Tibial artery (tissue), 4 donors: Measurements from ENCODE around the gene OR1B1.

Experiments used
- DNase-seq, 2 donors: peaks; one replicate each; pipeline ENCODE4 v3.0.0-alpha.2; 2019
- H3K27ac ChIP-seq, 2 donors: fragments of 200-600 bp; sonication (generic) in 1 of 2; 1 replicate in 1 of 2; 2 replicates in 1 of 2; pipeline ENCODE4 v1.5.1; 2018 to 2019; ENCODE audit warnings: mild to moderate bottlenecking in 1 of 2
- H3K27me3 ChIP-seq, 2 donors: fragments of 200-600 bp; sonication (generic) in 1 of 2; one replicate each; pipeline versions ENCODE4 v1.5.1 to v1.6.0; 2016 to 2019
- H3K36me3 ChIP-seq, 3 donors: fragments of 200-600 bp; sonication (generic) in 2 of 3; one replicate each; pipeline ENCODE4 v1.5.1; 2016 to 2019; ENCODE audit warnings: mild to moderate bottlenecking in 2 of 3
- H3K4me1 ChIP-seq, 4 donors: fragments of 200-600 bp; sonication (generic) in 2 of 4; 1 replicate in 3 of 4; 2 replicates in 1 of 4; pipeline ENCODE4 v1.5.1; 2016 to 2019
- H3K4me3 ChIP-seq, 2 donors: fragments of 200-600 bp; sonication (generic) in 1 of 2; 1 replicate in 1 of 2; 2 replicates in 1 of 2; pipeline ENCODE4 v1.5.1; 2018 to 2019; ENCODE audit warnings: mild to moderate bottlenecking in 2 of 2
- H3K9me3 ChIP-seq, 3 donors: fragments of 200-600 bp; sonication (generic) in 1 of 3; one replicate each; pipeline ENCODE4 v1.5.1; 2016 to 2019
- CTCF ChIP-seq, 2 experiments: fragments of 200-600 bp in 1 of 2; fragments of 450-650 bp in 1 of 2; IDR thresholded peaks; one replicate each; pipeline ENCODE4 v1.5.1; 2017 to 2019; ENCODE audit warnings: antibody characterized with exemption in 2 of 2, mild to moderate bottlenecking in 1 of 2, moderate library complexity in 1 of 2
- intact Hi-C: fragments of 100-400 bp; cut with DNase I; formaldehyde crosslinking; loops from one replicate; pipeline ENCODE4 v1.15.0; 2023; ENCODE audit warnings: low total_unique reads

OR1B1 gene

GRCh38 chr9:122657527-122657926 is at the start of gene OR1B1:
TSS of gene OR1B1 (minus strand) at chr9:122657627.
- H3K27ac ChIP-seq, result no peak within 1 kb of the TSS
- no peaks in the 10 kb centered on the region for H3K27me3 ChIP-seq
- no peaks in the 10 kb centered on the region for H3K36me3 ChIP-seq
- no peaks in the 10 kb centered on the region for H3K9me3 ChIP-seq
- TF ChIP-seq CTCF (IDR thresholded peaks at IDR 0.05), result no peak
- no peak within 1 kb of the TSS for H3K4me3 ChIP-seq
- no peak for DNase-seq
- intact Hi-C loops, result no loop called here
- H3K4me1 ChIP-seq, result no peaks in the 10 kb centered on the region

GRCh38 chr9:122695696-122696095 is 38.3 kb upstream of the OR1B1 start:
- H3K9me3 ChIP-seq, result peaks cover 0 to 33% (median 18%) of the 10 kb centered on the region in 3 donors
- H3K27ac ChIP-seq, result no peak overlapping the region
- H3K4me1 ChIP-seq, result no peaks in the 10 kb centered on the region
- no peaks in the 10 kb centered on the region for H3K27me3 ChIP-seq
- no peak overlapping the region for H3K4me3 ChIP-seq
- intact Hi-C loops, result no loop called here
- no peak for DNase-seq
- H3K36me3 ChIP-seq, result no peaks in the 10 kb centered on the region
- no peak for TF ChIP-seq CTCF (IDR thresholded peaks at IDR 0.05)

- H3K27ac ChIP-seq, result no peak overlapping the region
- no peak overlapping the region for H3K4me3 ChIP-seq
- no peak for TF ChIP-seq CTCF (IDR thresholded peaks at IDR 0.05)
- H3K9me3 ChIP-seq, result peaks cover 0 to 36% (median 9%) of the 10 kb centered on the region in 3 donors
- H3K27me3 ChIP-seq, result no peaks in the 10 kb centered on the region
- no peaks in the 10 kb centered on the region for H3K4me1 ChIP-seq
- no peaks in the 10 kb centered on the region for H3K36me3 ChIP-seq
- intact Hi-C loops, result no loop called here
- no peak for DNase-seq
These were observed 27.4 kb upstream of the OR1B1 start for GRCh38 chr9:122684851-122685250.

GRCh38 chr9:122672481-122672880 is 15.1 kb upstream of the OR1B1 start:
- H3K4me3 ChIP-seq, result no peak overlapping the region
- H3K9me3 ChIP-seq, result peaks cover 0 to 20% (median 8%) of the 10 kb centered on the region in 3 donors
- no peaks in the 10 kb centered on the region for H3K36me3 ChIP-seq
- intact Hi-C loops, result no loop called here
- no peaks in the 10 kb centered on the region for H3K27me3 ChIP-seq
- no peaks in the 10 kb centered on the region for H3K4me1 ChIP-seq
- DNase-seq, result no peak
- no peak overlapping the region for H3K27ac ChIP-seq
- no peak for TF ChIP-seq CTCF (IDR thresholded peaks at IDR 0.05)

GRCh38 chr9:122661416-122661815 is 4.0 kb upstream of the OR1B1 start, which contains the start of gene OR1L1:
TSS of gene OR1L1 (plus strand) at chr9:122661716. CDS start at chr9:122661716, 0 bp downstream.
- H3K36me3 ChIP-seq, result no peaks in the 10 kb centered on the region
- peaks cover 0 to 6% (median 4%) of the 10 kb centered on the region in 3 donors for H3K9me3 ChIP-seq
- H3K4me1 ChIP-seq, result no peaks in the 10 kb centered on the region
- no peak within 1 kb of the TSS for H3K27ac ChIP-seq
- H3K27me3 ChIP-seq, result no peaks in the 10 kb centered on the region
- intact Hi-C loops, result no loop called here
- no peak for DNase-seq
- no peak for TF ChIP-seq CTCF (IDR thresholded peaks at IDR 0.05)
- H3K4me3 ChIP-seq, result no peak within 1 kb of the TSS

GRCh38 chr9:122656378-122656777 is 1.0 kb downstream of the OR1B1 start:
- TF ChIP-seq CTCF (IDR thresholded peaks at IDR 0.05), result no peak
- Histone ChIP-seq H3K27me3 (no peaks in the 10 kb centered on the region), H3K27ac (no peak overlapping the region)

More at GRCh38 chr9:122656378-122656777, 1.0 kb downstream of the OR1B1 start:
- no peaks in the 10 kb centered on the region for H3K9me3 ChIP-seq
- intact Hi-C loops, result no loop called here
- DNase-seq, result no peak
- no peak overlapping the region for H3K4me3 ChIP-seq
- no peaks in the 10 kb centered on the region for H3K4me1 ChIP-seq
- H3K36me3 ChIP-seq, result no peaks in the 10 kb centered on the region
